Natural killer cell treated with Interleukin-12 subunit alpha and Interleukin-12 subunit beta and Interleukin-15 and Interleukin-18, amount 100 ng/mL, for 72 hours (primary cell): ENCODE results near the gene ATRX. TPM values are rescaled to one million over a fixed set of nuclear protein-coding genes. Genes with fewer than 3 reads are reported as not detected.
"Not testable (repeated sequence)": the region's sequence is repeated elsewhere in the genome, so short reads cannot be mapped to it uniquely, and the experiment has no call there.

Experiments
- ATAC-seq, 2 donors: fragments of 150-1000 bp; cut with Tn5 transposase in 1 of 2; sonication (Bioruptor Pico), chemical (Tn5 transposase) in 1 of 2; 2 replicates each; pipeline ENCODE4 v1.10.0; 2021
- DNase-seq: peaks from one replicate; pipeline ENCODE4 v3.0.0; 2022; ENCODE audit warnings: low spot score
- H3K27ac Mint-ChIP-seq, 2 donors: 1 replicate in 1 of 2; 2 replicates in 1 of 2; pipeline ENCODE4 v1.8.0; 2022; ENCODE audit warnings: mixed read lengths in 2 of 2, mild to moderate bottlenecking in 1 of 2, moderate library complexity in 1 of 2
- H3K27me3 Mint-ChIP-seq, 2 donors: 1 replicate in 1 of 2; 2 replicates in 1 of 2; pipeline ENCODE4 v1.8.0; 2022; ENCODE audit warnings: mixed read lengths in 2 of 2
- H3K36me3 Mint-ChIP-seq: one replicate; pipeline ENCODE4 v1.8.0; 2022; ENCODE audit warnings: mixed read lengths
- H3K4me1 Mint-ChIP-seq, 2 donors: 1 replicate in 1 of 2; 2 replicates in 1 of 2; pipeline ENCODE4 v1.8.0; 2022; ENCODE audit warnings: low read depth in 2 of 2, mixed read lengths in 2 of 2, mild to moderate bottlenecking in 1 of 2
- H3K4me3 Mint-ChIP-seq: one replicate; pipeline ENCODE4 v1.8.0; 2022; ENCODE audit warnings: mixed read lengths
- H3K9me3 Mint-ChIP-seq: 2 replicates; pipeline ENCODE4 v1.8.0; 2022; ENCODE audit warnings: mixed read lengths
- total RNA-seq, 2 donors: library from RNA; stranded (reverse); gene quantifications; one replicate each; pipeline ENCODE4 v1.2.3, GENCODE V29; 2022

The ATRX gene
- total RNA-seq, 2 donors from 2014 or later = 79.4 to 99.5 TPM

DNA sequence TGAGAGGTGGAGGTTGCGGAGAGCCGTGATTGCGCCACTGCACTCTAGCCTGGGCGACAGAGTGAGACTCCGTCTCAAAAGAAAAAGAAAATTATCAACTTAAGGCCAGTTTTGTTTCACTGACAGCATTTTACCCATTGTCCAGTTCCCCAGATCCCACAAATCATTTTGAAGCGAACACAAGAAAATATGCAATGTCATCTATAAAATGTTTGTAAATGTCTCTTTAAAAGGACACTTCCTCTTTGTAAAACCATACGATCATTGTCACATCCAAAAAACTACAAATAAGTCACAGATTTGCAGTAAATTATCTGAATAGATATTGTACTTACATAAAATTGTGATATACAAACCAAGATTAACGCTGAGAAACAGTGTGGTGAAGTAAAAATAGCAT lies 147.6 kb downstream of the ATRX start:
- H3K9me3 Mint-ChIP-seq = no peaks in the 10 kb centered on the region
- H3K27me3 Mint-ChIP-seq = no peaks in the 10 kb centered on the region
- peaks cover 11% of the 10 kb centered on the region for H3K36me3 Mint-ChIP-seq
- H3K4me3 Mint-ChIP-seq = no peak overlapping the region
- no peak overlapping the region for H3K27ac Mint-ChIP-seq
- peaks cover 4 to 7% of the 10 kb centered on the region in 2 donors for H3K4me1 Mint-ChIP-seq
- DNase-seq = no peak
- no peak for ATAC-seq

DNA sequence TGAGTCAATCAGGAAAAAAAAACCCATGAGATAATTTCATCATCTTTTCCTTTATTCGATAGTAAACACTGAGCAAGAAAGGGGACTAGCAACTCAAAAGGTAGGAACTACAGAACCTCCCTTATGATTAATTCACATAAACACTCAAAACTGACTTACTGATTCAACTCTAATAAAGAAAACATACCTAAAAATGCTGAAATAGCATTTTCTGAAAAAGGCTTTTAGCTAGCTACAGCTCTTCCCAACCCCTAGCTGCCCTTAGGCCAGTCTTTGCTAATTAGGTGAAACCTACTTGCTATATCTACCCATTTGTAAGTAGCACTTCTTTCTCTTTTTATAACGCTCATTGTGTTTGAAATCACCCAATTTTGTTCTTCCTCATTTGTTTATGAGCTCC lies 150.6 kb downstream of the ATRX start:
- H3K4me1 Mint-ChIP-seq = peaks cover 0 to under 1% of the 10 kb centered on the region in 2 donors
- H3K9me3 Mint-ChIP-seq = no peaks in the 10 kb centered on the region
- no peak for DNase-seq
- H3K27ac Mint-ChIP-seq = peak overlapping the region in 1 of 2 donors; percentile 58
- H3K36me3 Mint-ChIP-seq = peaks cover 6% of the 10 kb centered on the region
- H3K4me3 Mint-ChIP-seq = no peak overlapping the region
- no peaks in the 10 kb centered on the region for H3K27me3 Mint-ChIP-seq
- ATAC-seq = no peak

DNA sequence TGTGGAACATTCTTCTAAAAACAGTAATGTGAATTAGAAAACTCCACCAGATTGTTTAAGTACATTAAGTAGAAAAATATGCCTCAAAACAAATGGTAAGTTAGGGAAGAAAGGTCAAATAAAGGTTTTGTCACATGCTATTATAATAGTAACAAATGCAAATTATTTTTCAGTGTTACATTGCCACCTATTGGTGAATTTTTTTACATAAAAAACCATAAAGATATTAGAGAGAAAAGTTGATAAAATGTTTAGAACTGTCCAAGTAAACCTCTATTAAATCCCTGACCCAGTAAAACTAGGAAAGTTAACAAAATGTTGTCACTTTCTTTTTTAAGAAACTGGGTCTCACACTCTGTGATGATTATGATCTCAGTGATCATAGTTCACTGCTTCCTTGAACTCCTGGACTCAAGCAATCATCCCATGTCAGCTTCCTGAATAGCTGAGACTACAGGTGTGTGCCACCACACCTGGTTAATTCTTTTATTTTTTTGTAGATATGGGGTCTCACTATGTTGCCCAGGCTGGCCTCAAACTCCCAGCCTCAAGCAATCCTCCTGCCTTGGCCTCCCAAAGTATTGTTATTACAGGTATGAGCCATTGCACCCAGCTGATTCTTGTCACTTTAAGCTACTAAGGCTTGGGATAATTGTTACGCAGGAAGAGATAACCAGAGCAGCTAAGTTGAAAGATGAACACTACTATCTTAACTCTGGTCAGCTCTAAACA lies 157.6 kb downstream of the ATRX start:
- no peaks in the 10 kb centered on the region for H3K9me3 Mint-ChIP-seq
- H3K27ac Mint-ChIP-seq = no peak overlapping the region
- ATAC-seq (no peak), DNase-seq (no peak)
- peaks cover 3 to 5% of the 10 kb centered on the region in 2 donors for H3K4me1 Mint-ChIP-seq
- no peak overlapping the region for H3K4me3 Mint-ChIP-seq
- no peaks in the 10 kb centered on the region for H3K36me3 Mint-ChIP-seq
- no peaks in the 10 kb centered on the region for H3K27me3 Mint-ChIP-seq

DNA sequence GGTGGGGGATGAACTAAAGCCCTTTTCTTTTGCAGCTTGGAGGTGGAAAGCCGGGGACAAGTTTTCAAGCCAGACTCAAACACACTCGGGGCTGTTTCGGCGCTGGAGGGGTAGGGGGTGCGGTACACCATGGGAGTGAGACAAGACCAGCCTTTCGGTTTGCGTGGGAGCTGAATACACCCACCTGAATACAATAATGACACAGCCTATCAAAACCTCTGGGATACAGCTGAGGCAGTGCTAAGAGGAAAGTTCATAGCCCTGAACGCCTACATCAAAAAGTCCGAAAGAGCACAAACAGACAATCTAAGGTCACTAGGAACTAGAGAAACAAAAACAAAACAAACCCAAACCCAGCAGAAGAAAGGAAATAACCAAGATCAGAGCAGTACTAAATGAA lies 163.3 kb downstream of the ATRX start:
- Mint-ChIP-seq H3K27me3 (peaks cover 0 to 2% of the 10 kb centered on the region in 2 donors), H3K4me3 (peak overlapping the region; percentile 45), H3K36me3 (no peaks in the 10 kb centered on the region), H3K27ac (no peak overlapping the region), H3K9me3 (no peaks in the 10 kb centered on the region), H3K4me1 (peaks cover 11 to 13% of the 10 kb centered on the region in 2 donors)
- DNase-seq = no peak
- ATAC-seq = no peak

DNA sequence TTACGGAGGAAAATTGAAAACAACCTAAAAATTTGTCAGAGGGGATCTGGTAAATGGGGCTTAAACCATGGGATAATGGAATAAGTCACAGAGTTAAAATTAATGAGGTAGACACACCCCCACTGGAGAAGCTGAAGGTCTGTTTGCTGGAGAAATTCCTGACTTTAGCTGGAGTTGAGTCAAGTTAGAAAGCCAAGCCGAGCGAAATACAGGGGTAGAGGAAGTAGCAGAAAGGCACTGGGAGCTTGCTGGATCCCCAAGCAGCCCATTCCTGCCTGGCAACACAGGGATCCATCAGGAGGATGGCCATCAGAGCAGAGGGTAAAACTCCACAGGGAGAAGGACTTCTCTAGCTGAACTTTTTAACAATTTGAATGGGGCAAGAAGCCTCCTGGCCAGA lies 163.8 kb downstream of the ATRX start:
- peaks cover 11 to 13% of the 10 kb centered on the region in 2 donors for H3K4me1 Mint-ChIP-seq
- H3K36me3 Mint-ChIP-seq = no peaks in the 10 kb centered on the region
- ATAC-seq (no peak), DNase-seq (no peak)
- H3K4me3 Mint-ChIP-seq = no peak overlapping the region
- H3K27ac Mint-ChIP-seq = no peak overlapping the region
- peaks cover 0 to 2% of the 10 kb centered on the region in 2 donors for H3K27me3 Mint-ChIP-seq
- no peaks in the 10 kb centered on the region for H3K9me3 Mint-ChIP-seq

DNA sequence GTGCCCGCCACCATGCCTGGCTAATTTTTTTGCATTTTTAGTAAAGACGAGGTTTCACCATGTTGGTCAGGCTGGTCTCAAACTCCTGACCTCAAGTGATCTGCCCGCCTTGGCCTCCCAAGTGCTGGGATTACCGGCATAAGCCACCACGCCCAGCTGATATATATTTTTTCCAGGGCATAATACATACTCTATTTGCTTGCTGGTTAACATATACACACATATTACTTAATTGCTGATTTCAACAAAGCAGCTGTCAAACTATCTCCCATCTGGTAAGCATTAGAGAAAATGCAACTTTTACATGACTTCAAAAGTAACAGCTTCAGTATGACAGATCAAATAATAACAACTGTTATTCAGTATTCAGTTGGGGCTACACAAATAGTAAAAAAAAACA lies 164.6 kb downstream of the ATRX start:
- not testable (repeated sequence) for H3K27ac Mint-ChIP-seq, H3K36me3 Mint-ChIP-seq, DNase-seq, H3K27me3 Mint-ChIP-seq, H3K4me3 Mint-ChIP-seq, H3K9me3 Mint-ChIP-seq, ATAC-seq
- H3K4me1 Mint-ChIP-seq = peaks cover 11 to 13% of the 10 kb centered on the region in 2 donors

DNA sequence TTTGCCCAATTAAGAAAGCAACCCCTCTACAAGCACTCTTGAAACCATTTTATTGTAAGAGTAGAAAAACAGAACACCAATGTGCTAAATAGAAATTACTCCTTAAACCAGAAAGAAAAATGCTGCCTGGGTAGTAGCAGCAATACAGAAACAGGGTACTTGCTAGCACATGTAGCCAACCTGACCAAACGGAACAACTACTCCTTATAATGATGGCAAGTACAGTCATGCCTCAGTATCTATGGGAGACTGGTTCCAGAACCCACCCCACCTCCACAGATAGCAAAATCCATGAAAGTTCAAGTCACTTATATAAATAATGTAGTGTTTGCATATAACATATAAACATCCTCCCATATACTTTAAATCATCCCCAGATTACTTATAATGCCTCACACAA lies 168.8 kb downstream of the ATRX start:
- ATAC-seq = no peak
- no peaks in the 10 kb centered on the region for H3K9me3 Mint-ChIP-seq
- no peak for DNase-seq
- no peaks in the 10 kb centered on the region for H3K36me3 Mint-ChIP-seq
- H3K4me1 Mint-ChIP-seq = no peaks in the 10 kb centered on the region
- H3K4me3 Mint-ChIP-seq = no peak overlapping the region
- H3K27me3 Mint-ChIP-seq = peaks cover 0 to 1% of the 10 kb centered on the region in 2 donors
- no peak overlapping the region for H3K27ac Mint-ChIP-seq

DNA sequence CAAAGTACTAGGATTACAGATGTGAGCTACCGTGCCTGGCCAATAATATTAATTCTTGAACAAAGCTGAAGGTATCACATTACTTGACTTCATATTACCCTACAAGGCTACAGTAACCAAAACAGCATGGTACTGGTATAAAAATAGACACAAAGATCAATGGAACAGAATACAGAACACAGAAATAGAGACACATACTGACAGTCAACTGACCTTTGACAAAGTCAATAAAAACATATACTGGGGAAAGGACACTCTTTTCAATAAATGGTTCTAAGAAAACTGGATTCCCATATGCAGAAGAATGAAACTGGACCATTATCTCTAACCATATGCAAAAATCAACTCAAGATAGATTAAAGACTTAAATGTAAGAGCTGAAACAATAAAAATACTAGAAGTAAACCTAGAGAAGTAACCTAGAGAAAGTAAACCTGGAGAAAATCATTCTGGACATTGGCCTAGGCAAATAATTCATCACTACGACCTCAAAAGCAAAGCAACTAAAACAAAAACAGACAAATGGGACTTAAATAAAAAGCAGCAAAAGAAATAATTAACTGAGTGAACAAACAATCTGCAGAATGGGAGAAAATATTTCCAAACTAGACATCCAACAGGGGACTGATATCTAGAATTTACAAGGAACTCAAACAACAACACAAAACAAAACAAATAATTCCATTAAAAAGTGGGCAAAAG lies 182.2 kb downstream of the ATRX start:
- H3K4me3 Mint-ChIP-seq = no peak overlapping the region
- peaks cover 5% of the 10 kb centered on the region for H3K36me3 Mint-ChIP-seq
- no peak overlapping the region for H3K27ac Mint-ChIP-seq

DNA sequence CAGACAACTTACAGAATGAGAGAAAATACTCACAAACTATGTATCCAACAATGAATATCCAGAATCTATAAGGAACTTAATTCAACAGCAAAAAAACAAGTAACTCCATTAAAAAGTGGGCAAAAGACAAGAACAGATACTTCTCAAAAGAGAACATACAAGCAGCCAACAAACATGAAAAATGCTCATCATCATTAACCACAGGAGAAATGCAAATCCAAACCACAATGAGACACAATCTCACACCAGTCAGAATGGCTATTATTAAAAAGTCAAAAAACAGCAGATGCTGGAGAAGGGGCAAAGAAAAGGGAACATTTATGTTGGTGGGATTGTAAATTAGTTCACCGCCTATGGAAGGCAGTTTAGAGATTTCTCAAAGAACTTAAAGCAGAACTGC lies 188.5 kb downstream of the ATRX start:
- ATAC-seq = no peak
- Mint-ChIP-seq H3K4me3 (peak overlapping the region; percentile 74), H3K9me3 (no peaks in the 10 kb centered on the region), H3K27ac (peak overlapping the region; percentile 4 to 73), H3K27me3 (no peaks in the 10 kb centered on the region), H3K4me1 (peaks cover 16 to 27% of the 10 kb centered on the region in 2 donors), H3K36me3 (peaks cover 15% of the 10 kb centered on the region)
- no peak for DNase-seq

More for the DNA sequence above, 182.2 kb downstream of the ATRX start:
- ATAC-seq (no peak), DNase-seq (no peak)
- Mint-ChIP-seq H3K27me3 (peaks cover 0 to 2% of the 10 kb centered on the region in 2 donors), H3K9me3 (no peaks in the 10 kb centered on the region), H3K4me1 (peaks cover 3 to 5% of the 10 kb centered on the region in 2 donors)

DNA sequence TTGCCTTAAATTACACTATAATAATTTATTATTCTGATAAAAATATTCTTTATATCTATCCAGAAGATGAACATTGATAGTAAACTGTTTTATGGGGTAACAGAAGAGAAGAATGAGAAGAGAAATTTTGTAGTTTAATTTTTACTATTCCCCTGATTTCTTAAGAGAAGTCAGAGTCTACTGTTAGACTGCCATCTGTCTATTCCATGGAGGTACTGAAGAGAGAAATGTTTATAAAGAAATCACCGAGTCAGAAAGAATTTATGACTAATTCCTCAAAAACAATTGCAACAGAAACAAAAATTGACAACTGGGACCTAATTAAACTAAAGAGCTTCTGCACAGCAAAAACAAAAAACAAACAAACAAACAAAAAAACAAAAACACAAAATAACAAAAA lies 188.9 kb downstream of the ATRX start:
- Mint-ChIP-seq H3K4me3 (peak overlapping the region; percentile 74), H3K9me3 (no peaks in the 10 kb centered on the region), H3K36me3 (peaks cover 15% of the 10 kb centered on the region), H3K4me1 (peaks cover 16 to 27% of the 10 kb centered on the region in 2 donors), H3K27me3 (no peaks in the 10 kb centered on the region), H3K27ac (peak overlapping the region; percentile 4 to 73)
- no peak for ATAC-seq
- no peak for DNase-seq

DNA sequence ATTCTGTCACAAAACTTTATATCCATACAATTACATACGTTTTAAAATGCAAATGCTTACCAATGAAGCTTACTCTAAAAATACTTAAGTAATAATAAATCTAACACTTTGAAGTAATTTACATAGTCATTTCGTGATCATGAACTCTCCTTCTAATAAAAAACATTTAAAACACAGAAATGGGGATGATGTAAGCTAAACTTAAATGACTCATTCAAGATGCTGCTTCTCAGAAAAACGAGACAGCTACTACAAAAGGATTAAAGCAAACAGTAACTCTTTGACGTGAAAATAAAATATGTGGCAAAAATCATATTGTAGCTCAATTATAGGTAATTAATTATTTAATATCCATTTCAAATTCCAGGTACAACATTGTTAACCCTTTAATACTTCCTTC lies 190.2 kb downstream of the ATRX start:
- Mint-ChIP-seq H3K36me3 (peaks cover 15% of the 10 kb centered on the region), H3K27me3 (no peaks in the 10 kb centered on the region), H3K4me1 (peaks cover 16 to 27% of the 10 kb centered on the region in 2 donors), H3K9me3 (no peaks in the 10 kb centered on the region), H3K27ac (peak overlapping the region in 1 of 2 donors; percentile 31), H3K4me3 (no peak overlapping the region)
- ATAC-seq = no peak
- no peak for DNase-seq

DNA sequence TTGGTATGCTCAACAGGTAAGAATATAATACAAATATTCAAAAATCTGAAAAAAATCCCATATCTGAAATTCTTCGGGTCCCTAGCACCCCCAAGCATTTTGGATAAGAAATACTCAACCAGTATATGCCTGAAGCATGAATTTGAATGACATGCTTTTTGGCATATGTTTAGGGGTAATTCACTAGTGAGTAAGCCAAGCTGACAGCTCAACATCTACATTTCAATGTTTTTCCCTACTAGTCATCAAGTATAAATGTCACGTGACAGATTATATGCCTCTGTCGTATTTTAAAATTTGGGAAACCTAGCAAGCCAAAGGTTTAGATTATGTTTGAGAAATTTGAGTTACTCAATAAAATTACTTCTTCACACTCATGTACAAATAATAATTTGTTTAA lies 213.7 kb downstream of the ATRX start:
- Mint-ChIP-seq H3K27ac (no peak overlapping the region), H3K9me3 (no peaks in the 10 kb centered on the region), H3K4me3 (no peak overlapping the region), H3K36me3 (peaks cover 2% of the 10 kb centered on the region), H3K4me1 (no peaks in the 10 kb centered on the region), H3K27me3 (peaks cover 0 to 3% of the 10 kb centered on the region in 2 donors)
- no peak for ATAC-seq
- no peak for DNase-seq

DNA sequence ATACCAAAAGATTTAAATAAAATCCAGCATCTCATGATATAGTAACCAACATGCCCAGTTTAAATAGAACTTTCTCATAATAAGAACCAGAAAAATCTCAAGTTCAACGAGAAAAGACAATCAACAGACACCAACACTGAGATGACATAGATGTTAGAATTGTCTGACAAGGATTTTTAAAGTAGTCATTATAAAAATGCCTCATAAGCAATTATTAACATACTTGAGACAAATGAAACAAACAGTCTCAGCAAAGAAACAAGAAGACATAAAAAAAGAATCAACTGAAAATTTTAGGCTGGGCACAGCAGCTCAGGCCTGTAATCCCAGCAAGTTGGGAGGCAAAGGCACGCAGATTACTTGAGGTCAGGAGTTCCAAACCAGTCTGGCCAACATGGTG lies 220.7 kb downstream of the ATRX start:
- H3K4me3 Mint-ChIP-seq = no peak overlapping the region
- no peak for DNase-seq
- ATAC-seq = no peak
- H3K4me1 Mint-ChIP-seq = peaks cover 10 to 11% of the 10 kb centered on the region in 2 donors
- peaks cover 3% of the 10 kb centered on the region for H3K9me3 Mint-ChIP-seq
- no peak overlapping the region for H3K27ac Mint-ChIP-seq
- peaks cover 0 to 3% of the 10 kb centered on the region in 2 donors for H3K27me3 Mint-ChIP-seq
- peaks cover 17% of the 10 kb centered on the region for H3K36me3 Mint-ChIP-seq

DNA sequence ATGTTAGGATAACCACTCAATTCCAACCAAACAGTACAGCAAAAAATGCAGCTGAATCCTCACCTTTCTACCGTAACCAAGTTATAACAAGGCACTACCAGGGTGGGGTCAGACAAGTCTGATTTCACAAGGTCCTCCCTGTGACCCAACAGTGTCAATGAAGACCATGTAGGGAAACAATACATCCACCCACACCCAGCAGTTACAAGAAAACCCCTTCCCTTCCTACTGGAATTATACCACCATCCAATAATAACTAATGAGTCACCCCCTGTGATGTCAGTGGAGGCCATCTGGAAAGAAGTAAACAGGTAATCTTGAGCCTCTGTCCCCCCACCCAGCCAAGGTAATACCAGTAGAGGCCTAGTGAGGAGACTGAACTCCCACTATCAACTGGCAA lies 221.2 kb downstream of the ATRX start:
- no peak overlapping the region for H3K4me3 Mint-ChIP-seq
- H3K9me3 Mint-ChIP-seq = peaks cover 3% of the 10 kb centered on the region
- peaks cover 10 to 11% of the 10 kb centered on the region in 2 donors for H3K4me1 Mint-ChIP-seq
- H3K36me3 Mint-ChIP-seq = peaks cover 17% of the 10 kb centered on the region
- no peak overlapping the region for H3K27ac Mint-ChIP-seq
- ATAC-seq (no peak), DNase-seq (no peak)
- peaks cover 0 to 3% of the 10 kb centered on the region in 2 donors for H3K27me3 Mint-ChIP-seq
